ENCODE data around the gene NDUFV3.

NDUFV3 gene

DNA sequence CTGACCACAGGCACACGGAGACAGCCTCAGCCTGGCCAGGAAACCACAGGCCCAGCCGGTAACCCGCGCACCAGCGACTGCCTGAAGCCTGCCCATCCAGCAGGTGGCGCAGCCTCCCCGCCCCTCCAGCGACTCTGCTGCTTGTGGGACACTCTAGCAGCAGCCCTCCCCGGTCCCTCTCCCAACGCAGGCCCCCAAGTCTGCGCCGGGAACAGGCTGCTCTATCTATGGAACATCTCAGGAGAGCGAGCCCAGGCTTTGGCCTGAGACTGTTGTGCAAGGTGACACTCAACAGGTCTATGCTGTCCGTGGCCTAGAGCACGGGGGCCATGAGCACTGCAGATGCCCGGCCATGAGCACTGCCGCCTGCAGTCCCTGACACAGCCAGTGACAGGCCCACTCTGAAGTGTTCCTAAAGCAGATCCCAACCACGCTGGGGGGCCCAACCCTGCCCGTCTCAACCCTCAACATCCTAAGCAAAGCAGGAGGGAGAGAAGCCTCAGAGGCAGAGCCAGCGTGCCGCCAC, 42.2 kb upstream of the NDUFV3 start:
- Histone ChIP-seq H3K27ac (ENCODE audit: low read length) (no peak overlapping the region), H3K36me3 (ENCODE audit: insufficient read depth, low read depth, low read length) (peaks cover 95% of the 10 kb centered on the region), H3K9ac (ENCODE audit: low read depth, low read length) (no peak overlapping the region), H3K4me1 (ENCODE audit: insufficient read depth, low read length) (no peaks in the 10 kb centered on the region), H3K9me3 (ENCODE audit: insufficient read depth, low read depth, low read length) (no peaks in the 10 kb centered on the region), H3K27me3 (ENCODE audit: insufficient read depth, low read length) (no peaks in the 10 kb centered on the region), H3K4me3 (ENCODE audit: low read length) (no peak overlapping the region)

DNA sequence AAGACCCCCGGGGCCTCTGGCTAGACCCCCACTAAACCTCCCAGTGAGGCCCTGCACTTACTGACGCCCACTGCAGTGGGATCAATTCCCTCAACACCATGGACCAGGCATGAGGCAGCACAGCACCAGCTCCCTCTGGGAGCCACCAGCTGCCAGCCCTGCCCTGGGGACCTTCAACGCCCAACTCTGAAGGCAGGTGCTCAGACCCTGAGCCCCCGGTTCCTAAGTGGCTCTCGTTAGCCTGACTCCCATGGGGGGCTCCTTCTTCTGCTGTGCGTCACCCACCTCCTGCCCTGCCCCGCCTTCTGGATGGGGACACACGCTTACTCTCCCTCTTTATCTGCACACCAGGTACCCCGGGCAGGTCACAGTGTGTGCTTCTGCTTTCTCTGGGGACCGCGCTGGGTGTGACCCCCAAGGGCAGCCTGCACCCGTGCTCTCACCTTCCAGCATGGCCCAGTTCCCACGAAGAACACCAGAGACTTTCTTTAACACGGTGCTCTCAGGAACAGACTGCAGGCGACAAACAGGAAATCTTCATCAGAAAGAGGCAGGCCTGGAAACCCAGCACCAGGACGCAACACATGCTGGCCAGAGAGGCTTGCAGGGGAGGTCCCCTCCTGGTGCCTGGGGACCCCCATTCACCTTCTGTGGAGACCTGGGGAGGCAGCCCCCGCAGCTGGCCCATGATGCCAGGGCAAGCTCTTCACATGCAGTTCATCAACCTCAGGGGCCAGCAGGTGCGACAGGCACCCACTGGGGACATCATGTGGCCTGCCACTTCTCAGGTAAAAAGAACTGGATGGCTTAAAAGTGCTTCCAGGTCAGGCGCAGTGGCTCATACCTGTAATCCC, 41.1 kb upstream of the NDUFV3 start:
- Histone ChIP-seq H3K27ac (ENCODE audit: low read length) (no peak overlapping the region), H3K36me3 (ENCODE audit: insufficient read depth, low read depth, low read length) (peaks cover 95% of the 10 kb centered on the region), H3K27me3 (ENCODE audit: insufficient read depth, low read length) (no peaks in the 10 kb centered on the region), H3K9ac (ENCODE audit: low read depth, low read length) (no peak overlapping the region), H3K4me1 (ENCODE audit: insufficient read depth, low read length) (no peaks in the 10 kb centered on the region), H3K9me3 (ENCODE audit: insufficient read depth, low read depth, low read length) (no peaks in the 10 kb centered on the region), H3K4me3 (ENCODE audit: low read length) (no peak overlapping the region)

GRCh38 chr21:42852925-42853570, 40.1 kb upstream of the NDUFV3 start:
- H3K4me1 ChIP-seq (ENCODE audit: insufficient read depth, low read length), result no peaks in the 10 kb centered on the region
- H3K4me3 ChIP-seq (ENCODE audit: low read length), result no peak overlapping the region
- H3K9ac ChIP-seq (ENCODE audit: low read depth, low read length), result no peak overlapping the region
- H3K27me3 ChIP-seq (ENCODE audit: insufficient read depth, low read length), result no peaks in the 10 kb centered on the region
- no peaks in the 10 kb centered on the region for H3K9me3 ChIP-seq (ENCODE audit: insufficient read depth, low read depth, low read length)
- no peak overlapping the region for H3K27ac ChIP-seq (ENCODE audit: low read length)
- H3K36me3 ChIP-seq (ENCODE audit: insufficient read depth, low read depth, low read length), result peaks cover 95% of the 10 kb centered on the region

DNA sequence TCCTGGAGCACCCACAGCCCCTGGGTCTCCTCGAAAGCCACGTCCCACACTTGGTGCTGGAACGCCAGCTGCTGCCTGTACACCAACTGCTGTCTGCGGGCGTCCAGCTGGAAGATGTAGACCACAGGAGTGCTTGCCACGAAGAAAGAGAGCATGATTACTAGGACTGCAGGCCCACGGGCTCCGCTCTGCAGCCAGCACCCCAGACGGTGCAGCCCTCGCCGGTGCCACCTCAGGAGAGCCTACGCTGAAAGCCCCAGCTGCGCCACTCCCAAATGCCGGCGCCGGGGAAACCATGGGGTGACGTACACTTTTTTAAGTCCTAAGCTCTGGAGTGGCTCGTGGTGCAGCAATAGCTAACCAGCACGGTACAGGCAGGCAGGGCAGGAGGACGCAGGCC, 39.5 kb upstream of the NDUFV3 start:
- Histone ChIP-seq H3K27me3 (ENCODE audit: insufficient read depth, low read length) (no peaks in the 10 kb centered on the region), H3K4me3 (ENCODE audit: low read length) (no peak overlapping the region), H3K36me3 (ENCODE audit: insufficient read depth, low read depth, low read length) (peaks cover 99% of the 10 kb centered on the region), H3K27ac (ENCODE audit: low read length) (no peak overlapping the region), H3K9ac (ENCODE audit: low read depth, low read length) (no peak overlapping the region), H3K9me3 (ENCODE audit: insufficient read depth, low read depth, low read length) (no peaks in the 10 kb centered on the region), H3K4me1 (ENCODE audit: insufficient read depth, low read length) (no peaks in the 10 kb centered on the region)

DNA sequence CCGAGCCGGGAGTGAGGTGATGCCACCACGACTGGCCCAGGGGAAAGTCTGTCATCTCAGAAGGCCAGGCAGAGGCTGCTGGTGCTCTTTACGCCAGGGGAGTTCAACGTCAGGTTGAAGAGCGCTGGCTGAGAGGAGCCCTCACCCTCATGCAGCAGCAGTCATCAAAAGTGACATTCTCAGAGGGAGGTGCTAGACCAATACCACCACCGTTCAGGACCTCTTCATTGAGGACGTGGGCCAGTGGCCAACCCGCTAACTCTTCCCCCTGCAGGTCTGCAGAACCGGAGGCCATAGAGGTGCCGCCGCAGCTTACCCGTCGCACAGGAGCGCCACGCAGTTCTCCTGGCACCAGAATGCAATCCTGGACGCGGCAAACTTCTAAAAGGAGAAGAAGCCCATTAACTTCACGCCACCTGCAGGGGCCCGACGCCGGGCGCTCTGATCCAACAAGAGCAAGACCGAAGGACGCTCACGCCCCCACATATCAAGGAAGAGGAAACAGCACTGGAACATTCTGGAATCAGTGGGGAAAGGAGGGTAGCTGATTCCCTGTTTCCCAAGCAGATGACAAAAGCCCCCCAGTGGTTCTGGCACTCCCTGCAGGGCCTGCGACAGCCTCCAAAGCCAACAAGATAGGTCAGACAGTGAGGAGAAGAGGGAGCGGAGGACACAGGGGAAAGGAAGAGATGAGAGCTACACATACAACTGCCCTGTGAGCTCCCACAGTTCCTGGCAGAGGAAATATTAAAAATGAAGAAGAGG, 38.7 kb upstream of the NDUFV3 start:
- no peaks in the 10 kb centered on the region for H3K9me3 ChIP-seq (ENCODE audit: insufficient read depth, low read depth, low read length)
- H3K36me3 ChIP-seq (ENCODE audit: insufficient read depth, low read depth, low read length), result peaks cover 100% of the 10 kb centered on the region
- no peak overlapping the region for H3K27ac ChIP-seq (ENCODE audit: low read length)
- no peak overlapping the region for H3K4me3 ChIP-seq (ENCODE audit: low read length)
- H3K9ac ChIP-seq (ENCODE audit: low read depth, low read length), result no peak overlapping the region
- no peaks in the 10 kb centered on the region for H3K27me3 ChIP-seq (ENCODE audit: insufficient read depth, low read length)
- H3K4me1 ChIP-seq (ENCODE audit: insufficient read depth, low read length), result no peaks in the 10 kb centered on the region

DNA sequence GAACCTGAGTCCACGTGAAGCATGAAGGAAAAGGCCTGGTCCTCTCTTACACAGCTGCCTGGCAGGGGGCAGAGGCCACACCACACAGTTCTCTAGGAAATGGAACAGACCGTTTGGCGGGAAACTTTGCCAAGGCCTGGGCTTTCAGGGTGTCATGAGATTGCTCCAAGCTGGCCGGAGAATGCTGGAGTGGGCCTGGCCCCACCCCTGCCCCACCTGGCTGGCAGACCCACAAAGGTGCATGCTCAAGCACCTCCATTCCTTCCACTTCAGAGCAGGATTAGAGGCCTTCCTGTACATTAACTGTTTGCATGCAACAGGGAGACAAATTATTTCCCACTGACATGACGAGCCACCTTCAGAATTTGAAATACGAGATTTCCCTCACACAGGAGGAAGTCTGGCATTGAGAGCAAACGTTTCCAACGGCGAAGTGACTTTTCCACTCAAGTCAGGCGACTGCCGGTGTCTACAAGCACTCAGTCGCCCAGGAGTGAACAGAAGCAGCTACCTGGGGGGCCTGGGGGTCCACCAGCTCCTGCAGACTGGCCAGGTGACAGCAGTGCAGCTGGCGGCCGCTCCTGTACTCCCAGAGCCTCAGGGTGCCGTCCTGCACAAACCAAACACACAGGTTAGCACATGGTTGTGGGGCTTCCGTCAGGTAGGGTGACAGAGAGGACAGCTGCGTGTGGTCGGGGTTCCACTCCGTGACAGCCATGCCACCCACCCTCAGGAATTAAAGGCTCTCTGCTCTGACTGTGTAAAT, 37.8 kb upstream of the NDUFV3 start:
- no peaks in the 10 kb centered on the region for H3K27me3 ChIP-seq (ENCODE audit: insufficient read depth, low read length)
- H3K36me3 ChIP-seq (ENCODE audit: insufficient read depth, low read depth, low read length), result peaks cover 99% of the 10 kb centered on the region
- no peaks in the 10 kb centered on the region for H3K4me1 ChIP-seq (ENCODE audit: insufficient read depth, low read length)
- no peak overlapping the region for H3K9ac ChIP-seq (ENCODE audit: low read depth, low read length)
- H3K9me3 ChIP-seq (ENCODE audit: insufficient read depth, low read depth, low read length), result no peaks in the 10 kb centered on the region
- no peak overlapping the region for H3K27ac ChIP-seq (ENCODE audit: low read length)
- no peak overlapping the region for H3K4me3 ChIP-seq (ENCODE audit: low read length)

GRCh38 chr21:42855937-42856335, 37.2 kb upstream of the NDUFV3 start:
- Histone ChIP-seq H3K4me1 (ENCODE audit: insufficient read depth, low read length) (no peaks in the 10 kb centered on the region), H3K27me3 (ENCODE audit: insufficient read depth, low read length) (no peaks in the 10 kb centered on the region), H3K4me3 (ENCODE audit: low read length) (no peak overlapping the region), H3K9me3 (ENCODE audit: insufficient read depth, low read depth, low read length) (no peaks in the 10 kb centered on the region), H3K27ac (ENCODE audit: low read length) (no peak overlapping the region), H3K36me3 (ENCODE audit: insufficient read depth, low read depth, low read length) (peaks cover 99% of the 10 kb centered on the region), H3K9ac (ENCODE audit: low read depth, low read length) (no peak overlapping the region)

GRCh38 chr21:42857216-42857615, 35.9 kb upstream of the NDUFV3 start:
- Histone ChIP-seq H3K4me1 (ENCODE audit: insufficient read depth, low read length) (no peaks in the 10 kb centered on the region), H3K27ac (ENCODE audit: low read length) (no peak overlapping the region), H3K27me3 (ENCODE audit: insufficient read depth, low read length) (no peaks in the 10 kb centered on the region), H3K36me3 (ENCODE audit: insufficient read depth, low read depth, low read length) (peaks cover 97% of the 10 kb centered on the region), H3K9me3 (ENCODE audit: insufficient read depth, low read depth, low read length) (no peaks in the 10 kb centered on the region), H3K9ac (ENCODE audit: low read depth, low read length) (no peak overlapping the region), H3K4me3 (ENCODE audit: low read length) (no peak overlapping the region)

DNA sequence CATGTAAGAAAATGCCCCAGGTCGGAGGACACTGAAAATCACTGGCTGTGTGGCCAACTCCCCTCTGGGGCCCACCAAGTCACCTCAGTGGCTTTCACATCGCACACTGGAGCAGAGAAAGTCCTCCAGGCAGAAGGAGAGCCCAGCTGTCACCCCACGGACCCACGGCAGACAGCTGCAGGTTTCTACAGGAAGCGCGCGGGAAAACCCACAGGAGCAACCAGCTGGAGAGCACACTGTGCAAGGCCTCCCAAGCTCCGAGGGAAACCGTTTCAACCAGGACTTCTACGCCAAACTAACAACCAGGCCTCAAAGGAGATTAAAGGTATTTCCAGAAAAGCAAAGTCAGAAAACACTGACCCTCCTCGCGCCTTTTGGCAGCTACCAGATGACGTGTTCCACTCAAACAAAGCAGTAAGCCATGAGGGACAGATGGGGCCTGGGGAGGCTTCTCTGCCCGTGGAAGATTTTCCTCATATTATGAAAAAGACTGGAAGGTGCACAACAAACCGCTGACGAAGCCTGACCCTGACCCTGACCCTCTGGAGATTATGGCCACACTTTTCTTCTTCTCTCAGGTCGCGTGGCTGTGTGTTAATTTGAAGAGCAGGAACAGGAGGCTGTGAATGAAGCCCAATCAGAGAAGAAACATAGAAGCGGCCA, 34.8 kb upstream of the NDUFV3 start:
- Histone ChIP-seq H3K9ac (ENCODE audit: low read depth, low read length) (no peak overlapping the region), H3K4me1 (ENCODE audit: insufficient read depth, low read length) (no peaks in the 10 kb centered on the region), H3K9me3 (ENCODE audit: insufficient read depth, low read depth, low read length) (no peaks in the 10 kb centered on the region), H3K27ac (ENCODE audit: low read length) (no peak overlapping the region), H3K4me3 (ENCODE audit: low read length) (no peak overlapping the region), H3K36me3 (ENCODE audit: insufficient read depth, low read depth, low read length) (peaks cover 97% of the 10 kb centered on the region), H3K27me3 (ENCODE audit: insufficient read depth, low read length) (no peaks in the 10 kb centered on the region)

GRCh38 chr21:42858957-42859890, 33.9 kb upstream of the NDUFV3 start:
- no peak overlapping the region for H3K4me3 ChIP-seq (ENCODE audit: low read length)
- H3K36me3 ChIP-seq (ENCODE audit: insufficient read depth, low read depth, low read length), result peaks cover 95% of the 10 kb centered on the region
- H3K9me3 ChIP-seq (ENCODE audit: insufficient read depth, low read depth, low read length), result no peaks in the 10 kb centered on the region
- no peaks in the 10 kb centered on the region for H3K27me3 ChIP-seq (ENCODE audit: insufficient read depth, low read length)
- no peak overlapping the region for H3K27ac ChIP-seq (ENCODE audit: low read length)
- H3K9ac ChIP-seq (ENCODE audit: low read depth, low read length), result no peak overlapping the region
- H3K4me1 ChIP-seq (ENCODE audit: insufficient read depth, low read length), result no peaks in the 10 kb centered on the region
